ENCODE results near the gene CNR2.
A peak's percentile ranks its signal among the peaks of the same experiment; 100 is the strongest.
"Not testable (repeated sequence)": the region's sequence is repeated elsewhere in the genome, so short reads cannot be mapped to it uniquely, and the experiment has no call there.

The CNR2 gene

GRCh38 chr1:23885222-23885621, 27.9 kb downstream of the CNR2 start:
- no peak for DNase-seq (ENCODE audit: low read depth in 2 of 2)

GRCh38 chr1:23882746-23883145, 30.4 kb downstream of the CNR2 start:
- no peak for DNase-seq (ENCODE audit: low read depth in 2 of 2)

DNA sequence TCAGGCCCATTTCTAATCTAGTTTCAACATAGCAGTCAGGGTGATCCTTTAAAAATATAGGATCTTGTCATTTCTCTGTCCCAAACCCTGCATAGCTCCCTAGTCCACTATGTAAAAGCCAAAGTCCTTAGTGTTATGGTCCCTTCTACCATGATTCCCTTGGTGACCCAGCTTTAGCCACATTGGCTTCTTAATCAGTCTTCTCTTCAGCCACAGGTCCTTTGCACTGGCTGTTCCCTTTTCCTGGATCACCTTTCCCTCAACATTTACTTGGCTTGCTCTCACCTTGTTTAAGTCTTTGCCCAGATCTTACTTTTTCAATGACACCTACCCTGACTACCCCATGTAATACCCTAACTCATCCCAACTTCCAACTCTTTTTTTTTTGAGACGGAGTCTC, 33.4 kb downstream of the CNR2 start:
- DNase-seq (ENCODE audit: low read depth in 2 of 2), result no peak

DNA sequence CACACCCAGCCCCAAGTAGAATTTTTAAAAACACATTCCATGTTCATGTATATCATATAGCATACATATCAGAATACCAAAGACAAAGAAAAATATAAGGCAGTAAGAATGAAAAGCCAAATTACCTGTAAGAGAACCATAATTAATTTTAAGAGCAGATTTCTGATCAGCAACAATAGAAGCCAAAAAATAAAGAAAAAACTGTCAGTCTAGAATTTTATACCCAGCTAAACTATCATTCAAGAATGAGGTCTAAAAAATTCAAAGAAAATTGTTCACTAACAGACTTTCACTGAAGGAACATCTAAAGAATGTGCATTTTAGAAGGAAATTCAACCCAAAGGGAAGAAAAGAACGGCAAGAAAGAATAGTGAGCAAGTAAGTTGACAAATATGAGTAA, 34.5 kb downstream of the CNR2 start:
- no peak for DNase-seq (ENCODE audit: low read depth in 2 of 2)

GRCh38 chr1:23875382-23875781, 37.8 kb downstream of the CNR2 start:
- no peak for DNase-seq (ENCODE audit: low read depth in 2 of 2)

GRCh38 chr1:23872421-23872820, 40.7 kb downstream of the CNR2 start:
- DNase-seq (ENCODE audit: low read depth in 2 of 2), result no peak

- no peak for DNase-seq (ENCODE audit: low read depth in 2 of 2)
These were observed 44.1 kb downstream of the CNR2 start for GRCh38 chr1:23869051-23869450.

- no peak for DNase-seq (ENCODE audit: low read depth in 2 of 2)
These were observed 44.6 kb downstream of the CNR2 start for GRCh38 chr1:23868557-23869016.

DNA sequence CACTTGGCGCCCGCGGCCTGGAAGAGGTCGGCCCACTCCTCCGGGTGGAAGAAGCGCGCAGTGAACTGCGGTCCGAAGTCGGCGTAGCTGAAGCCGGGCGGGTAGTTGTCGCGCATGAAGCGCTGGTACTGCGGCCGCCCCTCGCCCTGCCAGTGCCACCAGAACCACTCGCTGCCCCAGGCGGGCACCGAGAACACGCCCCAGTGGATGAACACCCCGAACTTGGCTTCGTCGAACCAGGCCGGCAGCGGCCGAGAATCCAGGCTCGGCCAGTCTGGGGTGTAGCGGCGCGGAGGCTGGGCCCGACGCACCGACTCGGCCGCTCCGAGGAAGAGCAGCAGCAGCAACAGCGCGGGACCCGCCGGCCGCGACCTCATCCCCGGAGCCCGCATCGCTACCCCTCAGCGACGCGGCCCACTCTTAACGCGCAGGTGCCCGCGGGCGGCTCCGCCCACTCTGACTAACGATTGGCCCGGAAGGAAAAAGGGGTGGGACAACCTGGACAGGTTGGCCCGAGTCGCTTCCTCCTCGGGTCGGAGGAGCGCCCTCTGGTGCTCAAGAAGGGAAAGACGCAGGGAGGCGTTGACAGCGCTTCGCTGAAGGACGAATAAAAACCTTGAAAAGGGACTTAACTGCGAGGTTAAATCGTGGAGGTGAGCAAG, 45.1 kb downstream of the CNR2 start, which contains the start of gene FUCA1:
Gene FUCA1 (minus strand): TSS at position 396 of the 662 bp plus-strand sequence. CDS start 4 bp downstream, at position 392.
- DNase-seq (ENCODE audit: low read depth in 2 of 2), result peak; percentile 89 to 93

DNA sequence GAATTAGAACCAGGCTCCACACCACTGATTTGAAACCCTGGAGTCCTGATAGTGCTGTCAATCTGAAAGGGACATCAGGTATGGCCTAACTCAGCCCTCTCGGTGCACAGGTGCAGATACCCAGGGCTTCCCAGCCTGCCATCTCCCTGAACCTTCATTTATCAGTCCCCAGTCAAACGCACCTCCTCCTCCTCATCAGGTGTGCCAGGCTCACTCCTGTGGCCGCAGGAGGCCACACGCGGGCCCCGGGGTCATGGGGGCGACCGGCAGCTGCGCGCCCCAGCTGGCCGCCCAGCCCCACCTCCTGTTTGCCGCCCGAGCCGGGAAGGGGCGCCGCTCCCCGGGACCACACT, 45.6 kb downstream of the CNR2 start:
- no peak for DNase-seq (ENCODE audit: low read depth in 2 of 2)

GRCh38 chr1:23865543-23865930, 47.6 kb downstream of the CNR2 start:
- no peak for DNase-seq (ENCODE audit: low read depth in 2 of 2)

GRCh38 chr1:23864801-23865542, 48.2 kb downstream of the CNR2 start:
- no peak for DNase-seq (ENCODE audit: low read depth in 2 of 2)

GRCh38 chr1:23862640-23863039, 50.5 kb downstream of the CNR2 start:
- DNase-seq (ENCODE audit: low read depth in 2 of 2), result no peak

GRCh38 chr1:23854568-23854967, 58.6 kb downstream of the CNR2 start:
- DNase-seq (ENCODE audit: low read depth in 2 of 2), result no peak

- DNase-seq (ENCODE audit: low read depth in 2 of 2), result not testable (repeated sequence)
These were observed 60.0 kb downstream of the CNR2 start for GRCh38 chr1:23853124-23853523.

DNA sequence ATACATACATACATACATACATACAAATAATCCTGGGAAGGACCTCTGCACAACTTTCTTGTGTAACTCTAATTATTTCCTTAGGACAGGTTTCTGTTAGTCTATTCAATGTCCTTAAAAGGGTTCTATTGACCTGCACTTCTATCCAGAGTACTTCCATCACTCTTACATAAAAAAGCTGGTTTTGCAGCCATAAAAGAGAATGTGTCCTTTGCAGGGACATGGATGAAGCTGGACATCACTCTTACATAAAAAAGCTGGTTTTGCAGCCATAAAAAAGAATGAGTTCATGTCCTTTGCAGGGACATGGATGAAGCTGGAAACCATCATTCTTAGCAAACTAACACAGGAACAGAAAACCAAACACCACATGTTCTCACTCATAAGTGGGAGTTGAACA, 61.8 kb downstream of the CNR2 start:
- not testable (repeated sequence) for DNase-seq (ENCODE audit: low read depth in 2 of 2)

GRCh38 chr1:23848673-23849616, 64.2 kb downstream of the CNR2 start:
- no peak for DNase-seq (ENCODE audit: low read depth in 2 of 2)

DNA sequence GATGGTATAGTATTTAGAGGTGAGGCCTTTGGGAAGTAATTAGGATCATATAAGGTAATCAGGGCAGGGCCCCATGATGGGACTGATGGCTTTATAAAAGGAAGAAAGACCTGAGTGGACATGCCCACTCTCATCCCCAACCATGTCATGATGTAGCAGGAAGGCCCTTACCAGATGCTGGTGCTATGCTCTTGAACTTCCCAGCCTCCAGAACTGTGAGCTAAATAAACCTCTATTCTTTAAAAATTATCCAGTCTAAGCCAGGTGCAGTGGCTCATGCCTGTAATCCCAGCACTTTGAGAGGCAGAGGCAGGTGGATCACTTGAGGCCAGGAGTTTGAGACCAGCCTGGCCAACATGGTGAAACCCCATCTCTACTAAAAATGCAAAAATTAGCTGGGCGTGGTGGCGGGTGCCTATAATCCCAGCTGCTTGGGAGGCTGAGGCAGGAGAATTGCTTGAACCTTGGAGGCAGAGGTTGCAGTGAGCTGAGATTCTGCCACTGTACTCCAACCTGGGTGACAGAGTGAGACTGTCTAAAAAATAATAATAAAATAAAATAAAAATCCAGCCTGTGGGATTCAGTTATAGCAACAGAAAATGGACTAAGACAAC, 65.6 kb downstream of the CNR2 start:
- DNase-seq (ENCODE audit: low read depth in 2 of 2), result not testable (repeated sequence)

DNA sequence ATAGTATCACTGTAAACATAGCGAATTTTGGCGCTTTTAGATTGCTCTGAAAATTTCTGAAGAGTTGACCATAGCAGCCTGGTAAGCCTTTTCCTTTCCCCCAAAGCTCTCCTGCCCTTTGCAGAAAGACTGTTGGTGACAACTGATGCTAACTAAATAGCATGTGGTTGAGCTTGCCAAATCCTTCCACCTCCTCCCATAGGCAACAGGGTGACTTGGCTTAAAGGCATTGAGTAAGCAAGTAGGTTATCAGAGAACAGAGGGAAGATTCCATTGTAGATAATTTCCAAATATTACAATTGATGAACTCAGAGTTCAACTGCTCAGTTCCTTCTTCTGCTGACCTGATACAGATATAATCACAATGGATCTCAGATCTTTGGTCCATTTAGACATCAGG, 68.0 kb downstream of the CNR2 start:
- no peak for DNase-seq (ENCODE audit: low read depth in 2 of 2)

GRCh38 chr1:23843644-23844043, 69.5 kb downstream of the CNR2 start:
- no peak for DNase-seq (ENCODE audit: low read depth in 2 of 2)

DNA sequence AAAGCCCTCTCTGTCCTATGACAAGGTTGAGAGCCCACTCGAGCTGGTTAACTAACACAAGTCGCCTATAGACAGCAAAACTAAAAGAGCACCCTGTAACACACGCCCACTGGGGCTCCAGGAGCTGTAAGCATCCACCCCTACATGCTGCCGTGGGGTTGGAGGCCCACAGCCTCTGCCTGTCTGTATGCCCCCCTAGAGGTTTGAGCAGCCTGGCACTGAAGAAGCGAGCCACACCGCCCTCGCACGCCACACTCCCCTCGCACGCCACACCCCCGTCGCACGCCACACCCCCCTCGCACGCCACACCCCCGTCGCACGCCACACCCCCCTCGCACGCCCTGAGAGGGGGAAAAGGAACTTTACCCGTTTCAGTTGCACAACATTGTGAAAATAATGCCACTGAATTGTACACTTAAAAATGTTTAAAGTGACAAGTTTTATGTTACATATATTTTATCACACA, 74.7 kb downstream of the CNR2 start:
- peak; percentile 55 to 63 for DNase-seq (ENCODE audit: low read depth in 2 of 2)

- DNase-seq (ENCODE audit: low read depth in 2 of 2), result no peak
These were observed 75.3 kb downstream of the CNR2 start for GRCh38 chr1:23837908-23838307.
